Hematopoietic multipotent progenitor cell (in vitro differentiated cells): ENCODE results near the gene PHACTR1. TPM values are rescaled to one million over a fixed set of nuclear protein-coding genes. Genes with fewer than 3 reads are reported as not detected.
A peak's percentile ranks its signal among the peaks of the same experiment; 100 is the strongest.

Experiments
- DNase-seq, 3 donors: peaks; one replicate each; pipeline ENCODE4 v3.0.0-alpha.2; 2011 to 2015; ENCODE audit warnings: low read depth in 2 of 3, low spot score in 2 of 3
- total RNA-seq: library from RNA; depleted of rRNA; stranded (reverse); fragments of >200 nt; gene quantifications from one replicate; pipeline ENCODE4 v1.2.3, GENCODE V29; 2012

Gene PHACTR1
- total RNA-seq, 1 donor, result 34.2 TPM

DNA sequence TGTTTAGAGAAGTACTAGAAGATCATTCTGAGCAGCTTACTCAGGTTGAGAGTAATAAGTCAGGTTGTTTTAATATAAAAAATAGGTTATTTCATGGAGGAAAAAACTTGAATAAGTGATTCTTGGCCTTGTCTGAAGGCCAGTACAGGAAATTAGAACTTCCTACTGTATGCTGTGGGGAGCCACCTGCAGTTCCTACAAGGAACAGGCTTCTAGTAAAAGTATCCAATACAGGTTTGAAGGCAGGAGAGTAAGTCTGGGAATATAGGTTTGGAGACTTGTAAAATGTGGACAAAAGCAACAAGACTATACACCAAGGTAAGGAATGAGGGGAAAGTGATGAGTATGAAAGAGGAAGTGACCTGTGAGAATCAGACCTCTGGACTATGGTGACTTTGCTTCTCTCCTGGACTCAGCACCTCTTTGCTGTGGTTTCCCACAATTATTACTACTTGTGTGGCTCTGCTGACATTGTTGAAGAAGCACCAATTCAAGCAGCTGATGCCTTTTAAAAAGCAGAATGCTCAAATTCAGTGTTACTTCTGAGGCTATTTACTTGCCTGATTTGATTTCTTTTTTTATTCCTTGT, 333.2 kb downstream of the PHACTR1 start:
- DNase-seq, result peak in 1 of 3 donors; percentile 26

DNA sequence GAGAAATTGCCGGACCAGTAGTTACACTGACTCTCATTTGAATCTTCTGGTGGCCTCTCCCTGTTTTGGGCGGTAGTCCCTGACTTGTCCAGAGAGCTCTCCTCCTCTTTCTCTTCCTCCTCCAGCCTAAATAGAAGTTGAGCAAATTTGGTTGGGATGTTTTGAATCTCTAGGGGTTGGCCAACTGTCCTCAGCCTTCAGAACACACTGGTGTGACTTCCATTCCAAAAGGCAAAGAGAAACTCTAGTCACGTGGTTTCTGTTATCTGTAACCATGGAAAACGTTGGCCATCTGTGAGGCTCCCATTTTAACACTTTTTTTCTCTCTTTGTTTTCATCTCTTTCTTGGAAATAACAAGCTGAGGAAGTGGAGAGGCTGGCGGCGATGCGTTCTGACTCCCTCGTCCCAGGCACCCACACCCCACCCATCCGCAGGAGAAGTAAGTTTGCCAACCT, 336.5 kb downstream of the PHACTR1 start:
- no peak for DNase-seq

DNA sequence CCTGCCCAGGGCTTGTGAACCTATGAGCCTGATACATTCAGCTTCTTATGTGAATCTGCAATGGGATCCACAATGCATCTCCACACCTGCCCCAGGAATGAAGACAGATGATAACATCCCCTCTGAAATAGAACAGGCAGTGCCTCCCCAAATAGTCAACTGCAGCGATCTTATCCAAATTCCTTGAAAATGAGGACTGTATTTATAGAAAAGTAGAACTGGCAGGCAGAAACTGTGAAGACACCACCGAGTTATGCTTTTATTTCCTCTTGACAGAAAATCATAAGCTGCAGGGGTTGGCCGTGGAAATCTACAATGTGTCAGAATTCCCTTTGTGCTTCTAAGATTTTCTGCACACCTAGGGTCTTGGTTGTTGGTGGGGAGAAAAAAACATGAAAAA, 341.5 kb downstream of the PHACTR1 start:
- no peak for DNase-seq

DNA sequence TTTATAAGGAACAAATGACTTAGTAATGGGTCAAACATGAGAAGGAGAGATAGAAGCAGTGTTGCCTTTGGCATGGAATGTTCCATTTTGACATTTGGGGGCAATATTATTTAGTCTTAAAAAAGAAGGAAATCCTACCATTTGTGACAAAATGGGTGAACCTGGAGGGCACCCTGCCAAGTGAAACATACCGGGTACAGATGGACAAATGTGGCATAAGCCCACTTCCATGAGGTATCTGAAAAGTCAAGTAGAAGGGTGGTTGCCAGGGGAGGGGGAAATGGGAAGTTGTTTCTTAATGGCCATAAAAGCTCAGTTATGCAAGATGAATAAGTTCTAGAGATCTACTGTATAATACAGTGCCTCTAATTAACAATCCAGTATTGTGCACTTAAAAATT, 342.5 kb downstream of the PHACTR1 start:
- peak in 1 of 3 donors; percentile 54 for DNase-seq

- DNase-seq, result no peak
Measured at GRCh38 chr6:13063300-13063918, 346.8 kb downstream of the PHACTR1 start.

- DNase-seq, result no peak
Measured at GRCh38 chr6:13065581-13065980, 349.0 kb downstream of the PHACTR1 start.

GRCh38 chr6:13066050-13066449, 349.5 kb downstream of the PHACTR1 start:
- no peak for DNase-seq

- DNase-seq, result no peak
Measured at GRCh38 chr6:13066820-13067219, 350.3 kb downstream of the PHACTR1 start.

- DNase-seq, result peak in 2 of 3 donors; percentile 41 to 61
Measured at GRCh38 chr6:13068586-13069210, 352.1 kb downstream of the PHACTR1 start.

- no peak for DNase-seq
Measured at GRCh38 chr6:13071550-13072345, 355.2 kb downstream of the PHACTR1 start.

- DNase-seq, result no peak
Measured at GRCh38 chr6:13072686-13073347, 356.2 kb downstream of the PHACTR1 start.

DNA sequence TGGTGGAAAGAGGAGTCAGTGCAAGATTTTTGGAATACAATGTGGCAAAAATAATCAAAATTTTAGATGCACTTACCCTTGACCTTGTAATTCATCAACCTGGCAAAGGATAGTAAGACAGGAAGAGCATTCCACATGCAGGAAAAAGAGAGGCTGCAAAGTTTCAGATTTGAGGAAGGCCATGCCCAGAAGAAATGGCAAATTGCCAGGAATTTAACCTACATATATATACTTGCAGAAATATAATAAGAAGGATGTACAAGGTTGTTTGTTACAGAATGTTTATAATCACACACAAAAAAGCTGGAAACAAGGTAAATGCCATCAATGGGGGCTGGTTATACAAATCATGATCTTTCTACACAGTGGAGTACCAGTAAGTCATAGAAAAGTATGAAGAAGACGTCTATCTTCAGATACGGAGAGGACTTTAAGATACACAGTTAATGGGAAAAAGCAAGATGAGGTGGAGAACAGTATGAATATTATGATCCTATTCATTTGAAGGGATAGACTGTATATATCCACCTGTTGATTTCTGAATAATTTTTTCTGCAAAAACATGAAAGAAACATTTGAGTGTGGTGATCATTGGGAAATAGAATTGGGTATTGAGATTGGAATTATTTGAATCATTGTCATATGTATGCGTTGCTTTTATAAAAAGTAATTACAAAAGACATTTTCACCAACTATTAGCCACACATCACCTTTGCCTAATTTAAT, 358.0 kb downstream of the PHACTR1 start:
- DNase-seq, result no peak

GRCh38 chr6:13075141-13075845, 358.7 kb downstream of the PHACTR1 start:
- no peak for DNase-seq

DNA sequence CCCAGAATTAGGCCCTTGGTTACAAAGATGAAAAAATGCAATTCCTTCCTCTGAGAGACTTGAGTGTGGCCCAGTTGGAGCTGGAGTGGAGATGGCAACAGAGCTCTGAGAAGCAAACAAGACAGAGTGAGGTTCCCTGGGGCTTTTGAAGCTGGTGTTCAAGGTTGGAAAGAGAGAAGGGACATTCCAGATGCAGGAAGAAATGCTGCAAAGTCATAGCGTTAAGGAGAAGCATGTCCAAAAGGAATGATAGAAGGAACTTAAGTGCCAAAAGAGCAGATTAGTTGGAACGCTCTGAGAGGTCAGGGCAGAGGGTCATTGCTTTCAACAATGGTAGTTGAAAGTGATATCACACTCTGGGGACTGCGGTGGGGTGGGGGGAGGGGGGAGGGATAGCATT, 360.0 kb downstream of the PHACTR1 start:
- no peak for DNase-seq

GRCh38 chr6:13077117-13077516, 360.6 kb downstream of the PHACTR1 start:
- DNase-seq, result no peak

GRCh38 chr6:13079096-13079723, 362.6 kb downstream of the PHACTR1 start:
- no peak for DNase-seq

DNA sequence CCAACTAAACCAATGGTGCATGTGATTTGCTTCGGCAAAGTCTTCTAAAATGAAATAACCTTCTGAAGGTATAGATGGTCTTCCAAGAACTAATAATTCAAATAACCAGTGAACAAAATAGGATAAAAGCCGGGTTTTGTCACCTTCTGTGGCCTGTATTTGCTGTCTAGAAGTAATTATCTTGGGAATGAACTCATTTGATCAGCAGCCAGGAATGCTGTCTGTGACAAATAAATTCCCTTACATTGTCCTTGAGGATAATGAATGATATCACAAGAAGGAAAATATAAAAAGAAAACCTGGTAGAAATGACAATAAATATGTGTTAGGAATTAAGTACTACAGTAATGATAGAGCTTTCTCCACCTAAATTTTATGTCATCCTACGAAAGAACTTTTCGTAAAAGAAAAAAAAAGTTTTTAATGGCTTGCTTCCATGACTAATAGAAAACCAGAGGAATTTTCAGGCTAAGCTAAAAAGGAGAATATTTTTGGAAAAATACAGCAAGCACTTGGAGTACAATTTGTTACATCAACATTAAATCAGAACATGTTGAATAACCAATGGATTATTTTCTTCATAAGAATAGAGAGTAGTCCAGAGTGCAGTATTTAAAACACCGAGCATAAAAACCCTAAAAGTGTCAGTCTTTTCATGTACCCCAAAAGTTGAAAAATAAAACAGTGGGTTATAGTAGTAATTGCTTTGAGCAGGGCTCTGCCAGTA, 364.1 kb downstream of the PHACTR1 start:
- DNase-seq, result no peak

DNA sequence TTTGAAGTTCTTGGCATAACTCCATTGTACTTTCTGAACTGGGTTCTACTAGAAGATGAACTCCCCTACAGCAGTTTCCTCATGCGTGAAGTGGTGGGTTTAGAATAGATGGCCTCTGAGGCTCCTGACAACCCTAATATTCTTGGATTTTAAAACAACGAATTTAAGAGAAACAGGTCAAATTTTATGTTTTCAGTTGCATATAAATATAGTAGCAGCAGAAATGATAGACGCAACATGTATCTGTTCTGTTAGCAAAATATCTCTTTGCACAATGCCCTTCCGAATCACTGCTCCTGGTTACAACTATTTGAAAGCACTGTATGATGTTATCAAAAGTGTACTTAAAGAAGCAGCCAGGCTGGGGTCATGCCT, 364.6 kb downstream of the PHACTR1 start:
- DNase-seq, result no peak
